Measurements from ENCODE around the gene UNKL. TPM values are rescaled to one million over a fixed set of nuclear protein-coding genes. Genes with fewer than 3 reads are reported as not detected.

Gene UNKL
- total and polyA plus RNA-seq, 10 donors, result 6.6 to 80.0 (median 44.4) TPM

DNA sequence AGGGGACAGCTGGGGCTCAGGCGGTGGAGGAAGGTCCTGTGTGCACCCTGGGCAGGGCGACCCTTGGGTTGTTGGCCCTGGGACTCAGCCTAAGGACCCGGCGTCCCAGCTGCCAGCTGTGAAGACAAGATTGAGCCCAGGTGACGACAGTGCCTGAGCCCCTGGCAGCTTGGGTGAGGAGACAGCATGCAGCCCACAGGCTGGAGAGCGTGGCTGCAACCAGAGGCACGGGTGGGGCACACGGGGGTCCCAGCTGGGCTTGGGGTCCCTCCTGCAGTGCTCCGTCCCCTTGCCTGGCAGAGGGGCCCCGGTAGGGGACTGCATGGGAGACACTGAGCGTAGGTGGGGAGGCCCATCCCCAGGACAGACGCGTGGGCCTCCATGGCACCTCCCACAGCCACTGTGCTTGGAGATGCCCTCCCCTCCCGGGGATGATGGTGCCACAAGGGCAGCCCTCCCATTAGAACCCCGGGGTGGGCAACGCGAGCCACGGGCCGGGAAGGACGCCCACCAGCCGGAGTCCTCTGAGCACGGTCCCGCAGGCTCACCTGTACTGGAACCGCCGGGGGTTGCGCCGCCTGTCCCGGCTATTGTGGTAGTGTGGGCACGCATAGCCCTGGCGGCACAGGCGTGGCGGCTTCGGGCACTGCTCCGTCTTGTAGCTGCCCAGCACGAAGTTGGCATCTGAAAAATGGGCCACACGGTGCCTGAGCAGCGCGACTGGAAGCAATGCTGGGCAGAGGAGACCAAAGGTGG, 15.5 kb downstream of the UNKL start:
- no peaks in the 10 kb centered on the region for H3K9me3 ChIP-seq
- H3K27ac ChIP-seq, result no peak overlapping the region
- H3K27me3 ChIP-seq (replicated peaks in 1 of 7), result no peaks in the 10 kb centered on the region
- TF ChIP-seq POLR2AphosphoS5 (IDR thresholded peaks at IDR 0.05), result peak in 2 of 3 donors; percentile 3 to 50
- TF ChIP-seq, protein P1, sequence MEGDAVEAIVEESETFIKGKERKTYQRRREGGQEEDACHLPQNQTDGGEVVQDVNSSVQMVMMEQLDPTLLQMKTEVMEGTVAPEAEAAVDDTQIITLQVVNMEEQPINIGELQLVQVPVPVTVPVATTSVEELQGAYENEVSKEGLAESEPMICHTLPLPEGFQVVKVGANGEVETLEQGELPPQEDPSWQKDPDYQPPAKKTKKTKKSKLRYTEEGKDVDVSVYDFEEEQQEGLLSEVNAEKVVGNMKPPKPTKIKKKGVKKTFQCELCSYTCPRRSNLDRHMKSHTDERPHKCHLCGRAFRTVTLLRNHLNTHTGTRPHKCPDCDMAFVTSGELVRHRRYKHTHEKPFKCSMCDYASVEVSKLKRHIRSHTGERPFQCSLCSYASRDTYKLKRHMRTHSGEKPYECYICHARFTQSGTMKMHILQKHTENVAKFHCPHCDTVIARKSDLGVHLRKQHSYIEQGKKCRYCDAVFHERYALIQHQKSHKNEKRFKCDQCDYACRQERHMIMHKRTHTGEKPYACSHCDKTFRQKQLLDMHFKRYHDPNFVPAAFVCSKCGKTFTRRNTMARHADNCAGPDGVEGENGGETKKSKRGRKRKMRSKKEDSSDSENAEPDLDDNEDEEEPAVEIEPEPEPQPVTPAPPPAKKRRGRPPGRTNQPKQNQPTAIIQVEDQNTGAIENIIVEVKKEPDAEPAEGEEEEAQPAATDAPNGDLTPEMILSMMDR (IDR thresholded peaks at IDR 0.05 in 8 of 11, conservative IDR thresholded peaks at IDR 0.05 in 3 of 11), result no peak
- no peak for DNase-seq
- H3K4me1 ChIP-seq, result peaks cover 0 to 4% (median 0%) of the 10 kb centered on the region in 6 donors
- peaks cover 0 to 100% (median 77%) of the 10 kb centered on the region in 6 donors for H3K36me3 ChIP-seq
- intact Hi-C loops (cut with DNase I; ENCODE audit: low total_unique reads), result no loop called here
- H3K4me3 ChIP-seq, result no peak overlapping the region
- 92 to 98% (median 96%) methylated on average over 17 to 38 of the region's 38 CpGs for WGBS, 5 donors

DNA sequence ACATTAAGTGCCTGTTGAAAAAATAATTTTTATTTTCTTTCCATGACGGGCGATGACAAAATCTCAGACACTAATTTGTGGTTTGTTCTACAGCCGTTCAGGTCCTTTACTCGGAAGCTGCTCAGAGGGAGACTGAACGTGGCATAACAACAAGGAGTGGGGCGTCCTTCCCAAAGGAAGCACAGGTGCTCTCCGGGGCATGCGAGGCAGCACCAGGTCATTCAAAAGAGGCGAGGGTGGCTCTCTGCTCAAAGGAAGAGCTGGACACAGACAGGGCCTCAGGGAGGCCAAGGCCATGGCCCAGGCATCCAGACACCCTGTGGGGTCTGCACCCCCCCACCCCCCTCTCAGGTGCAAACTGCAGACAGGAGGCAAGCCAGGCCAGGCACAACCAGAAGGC, 16.2 kb downstream of the UNKL start:
- TF ChIP-seq POLR2A (IDR thresholded peaks at IDR 0.05) (no peak), POLR2AphosphoS5 (IDR thresholded peaks at IDR 0.05) (no peak)
- TF ChIP-seq, protein P1 (IDR thresholded peaks at IDR 0.05 in 8 of 11, conservative IDR thresholded peaks at IDR 0.05 in 3 of 11), result no peak
- Histone ChIP-seq H3K4me1 (no peaks in the 10 kb centered on the region), H3K4me3 (no peak overlapping the region), H3K27me3 (replicated peaks in 1 of 7) (no peaks in the 10 kb centered on the region), H3K36me3 (peaks cover 0 to 100% (median 80%) of the 10 kb centered on the region in 6 donors), H3K27ac (no peak overlapping the region), H3K9me3 (no peaks in the 10 kb centered on the region)
- no peak for DNase-seq
- 94 to 97% (median 95%) methylated on average over 9 of the region's 9 CpGs for WGBS, 5 donors
- intact Hi-C loops (cut with DNase I; ENCODE audit: low total_unique reads), result no loop called here

DNA sequence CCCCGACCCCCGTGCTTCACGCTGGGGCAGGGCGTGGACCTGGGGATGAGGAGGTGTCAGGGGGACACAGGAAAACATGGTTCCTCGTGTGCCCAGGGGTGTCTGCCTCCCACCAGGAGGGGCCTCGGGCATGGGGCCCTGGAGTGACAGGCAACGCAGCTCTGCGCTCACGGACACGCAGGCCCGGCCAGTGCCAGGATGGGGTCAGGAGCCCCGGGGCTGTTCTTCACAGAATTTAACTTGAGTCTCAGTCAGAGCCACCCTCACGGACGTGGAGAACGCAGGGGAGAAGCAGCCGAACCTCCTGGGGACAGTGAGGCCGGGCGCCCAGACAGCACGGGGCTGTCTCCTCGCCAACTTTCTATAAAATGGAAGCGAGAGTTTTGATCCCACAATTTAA, 16.7 kb downstream of the UNKL start:
- DNase-seq, result no peak
- 96 to 98% (median 96%) methylated on average over 17 to 21 of the region's 21 CpGs for WGBS, 5 donors

More for the DNA sequence above, 16.7 kb downstream of the UNKL start:
- intact Hi-C loops (cut with DNase I; ENCODE audit: low total_unique reads), result no loop called here
- Histone ChIP-seq H3K36me3 (peaks cover 0 to 100% (median 81%) of the 10 kb centered on the region in 6 donors), H3K4me3 (no peak overlapping the region), H3K9me3 (no peaks in the 10 kb centered on the region), H3K27ac (no peak overlapping the region), H3K4me1 (no peaks in the 10 kb centered on the region), H3K27me3 (replicated peaks in 1 of 7) (no peaks in the 10 kb centered on the region)
- TF ChIP-seq POLR2A (IDR thresholded peaks at IDR 0.05) (no peak), POLR2AphosphoS5 (IDR thresholded peaks at IDR 0.05) (no peak)
- TF ChIP-seq, protein P1 (IDR thresholded peaks at IDR 0.05 in 8 of 11, conservative IDR thresholded peaks at IDR 0.05 in 3 of 11), result no peak
